H1 (cell line): ENCODE results near the gene ANKIB1. TPM values are rescaled to one million over a fixed set of nuclear protein-coding genes. Genes with fewer than 3 reads are reported as not detected.

Experiments used
- CTCF ChIA-PET: fragments of 300-600 bp; sonication (Branson Sonifier 250); formaldehyde crosslinking; loops from one replicate; lab custom pipeline; 2021; ENCODE audit not compliant: partially characterized antibody; lab: Charles Lee
- POLR2A ChIA-PET: fragments of 300-600 bp; sonication (Branson Sonifier 250); formaldehyde crosslinking; loops from one replicate; lab custom pipeline; 2021; ENCODE audit warnings: inconsistent platforms; ENCODE audit not compliant: partially characterized antibody; lab: Charles Lee
- DNase-seq, 2 experiments: peaks; one replicate each; pipeline versions ENCODE4 v3.0.0 to v3.0.0-alpha.2; 2010 to 2022; ENCODE audit warnings: low spot score in 2 of 2, low read depth in 1 of 2, mixed read lengths in 1 of 2
- FAIRE-seq: peaks from 2 replicates; lab custom pipeline; 2011; peaks lifted over from hg19 to GRCh38; lab: Jason Lieb, UNC
- H2AFZ ChIP-seq: 2 replicates; pipeline ENCODE4 v1.8.1; 2012; ENCODE audit warnings: low read length, inconsistent platforms
- H2AK5ac ChIP-seq: 2 replicates; pipeline ENCODE4 v1.6.1; 2013; ENCODE audit warnings: low read depth, low read length
- H2BK120ac ChIP-seq: replicated peaks from 2 replicates; pipeline ENCODE3; 2013; ENCODE audit warnings: low read depth, low read length, inconsistent platforms
- H2BK12ac ChIP-seq: 2 replicates; pipeline ENCODE4 v1.6.1; 2013; ENCODE audit warnings: low read depth, low read length
- H2BK15ac ChIP-seq: 2 replicates; pipeline ENCODE4 v1.6.1; 2013; ENCODE audit warnings: low read length
- H2BK20ac ChIP-seq: 2 replicates; pipeline ENCODE4 v1.6.1; 2013; ENCODE audit warnings: low read length
- H2BK5ac ChIP-seq: 2 replicates; pipeline ENCODE4 v1.6.1; 2013; ENCODE audit warnings: low read depth, low read length
- H3K14ac ChIP-seq: 2 replicates; pipeline ENCODE4 v1.6.1; 2013; ENCODE audit warnings: inconsistent platforms; ENCODE audit not compliant: insufficient read length
- H3K18ac ChIP-seq: 2 replicates; pipeline ENCODE4 v1.6.1; 2013; ENCODE audit warnings: low read length; ENCODE audit errors: extremely low read depth
- H3K23ac ChIP-seq: 2 replicates; pipeline ENCODE4 v1.6.1; 2013; ENCODE audit warnings: inconsistent platforms; ENCODE audit not compliant: insufficient read length
- H3K23me2 ChIP-seq: 2 replicates; pipeline ENCODE4 v1.6.1; 2013; ENCODE audit warnings: low read depth, low read length
- H3K27ac ChIP-seq: 2 replicates; pipeline ENCODE4 v1.6.1; 2011; ENCODE audit warnings: low read depth, low read length, inconsistent platforms
- H3K27me3 ChIP-seq, 4 experiments: replicated peaks in 1 of 4; 1 replicate in 1 of 4; 2 replicates in 3 of 4; pipeline versions ENCODE4 v1.6.1 to v1.8.1; 2011 to 2013; ENCODE audit warnings: low read length in 3 of 4, mild to moderate bottlenecking in 3 of 4, inconsistent platforms in 2 of 4, mixed read lengths in 2 of 4, moderate library complexity in 1 of 4; ENCODE audit not compliant: control insufficient read depth in 3 of 4, insufficient read depth in 3 of 4; ENCODE audit errors: extremely low read depth in 1 of 4
- H3K36me3 ChIP-seq, 4 experiments: 2 replicates each; pipeline versions ENCODE4 v1.6.1 to v1.8.1; 2011 to 2013; ENCODE audit warnings: mild to moderate bottlenecking in 4 of 4, low read length in 3 of 4, moderate library complexity in 2 of 4, control low read depth in 1 of 4, inconsistent platforms in 1 of 4; ENCODE audit not compliant: insufficient read depth in 4 of 4, control insufficient read depth in 2 of 4
- H3K4ac ChIP-seq: replicated peaks from 2 replicates; pipeline ENCODE3; 2013; ENCODE audit warnings: low read length, low read depth, mixed read lengths, inconsistent platforms; ENCODE audit not compliant: insufficient read length
- H3K4me1 ChIP-seq, 4 experiments: replicated peaks in 1 of 4; 1 replicate in 1 of 4; 2 replicates in 3 of 4; pipeline versions ENCODE4 v1.6.1 to v1.8.1; 2011 to 2013; ENCODE audit warnings: low read length in 3 of 4, inconsistent platforms in 2 of 4, mixed read lengths in 1 of 4; ENCODE audit not compliant: insufficient read depth in 4 of 4, control insufficient read depth in 3 of 4
- H3K4me2 ChIP-seq, 2 experiments: 2 replicates each; pipeline versions ENCODE4 v1.6.1 to v1.8.1; 2011 to 2013; ENCODE audit warnings: low read depth in 2 of 2, low read length in 2 of 2, control low read depth in 1 of 2, inconsistent platforms in 1 of 2, mild to moderate bottlenecking in 1 of 2; ENCODE audit not compliant: insufficient read depth in 1 of 2
- H3K4me3 ChIP-seq, 4 experiments: fragments of 200-600, 300-600 bp in 1 of 4; sonication (generic), shearing (Covaris generic), sonication (Bioruptor Twin) in 1 of 4; 2 replicates each; pipeline versions ENCODE4 v1.5.1 to v1.8.1; 2011 to 2016; ENCODE audit warnings: low read length in 4 of 4, low read depth in 3 of 4, control low read depth in 2 of 4, inconsistent platforms in 2 of 4, mild to moderate bottlenecking in 2 of 4, mixed read lengths in 1 of 4, moderate library complexity in 1 of 4; ENCODE audit not compliant: insufficient read depth in 2 of 4; ENCODE audit errors: extremely low read depth in 1 of 4
- H3K56ac ChIP-seq: replicated peaks from 2 replicates; pipeline ENCODE3; 2013; ENCODE audit warnings: low read depth, mild to moderate bottlenecking, mixed read lengths, low read length, inconsistent platforms; ENCODE audit not compliant: insufficient read length
- H3K79me1 ChIP-seq: 2 replicates; pipeline ENCODE4 v1.6.1; 2013; ENCODE audit warnings: low read depth, low read length, control low read depth
- H3K79me2 ChIP-seq, 2 experiments: 2 replicates each; pipeline versions ENCODE4 v1.6.1 to v1.8.1; 2012 to 2013; ENCODE audit warnings: low read length in 2 of 2, mild to moderate bottlenecking in 2 of 2, inconsistent platforms in 1 of 2; ENCODE audit not compliant: insufficient read depth in 2 of 2, control insufficient read depth in 1 of 2
- H3K9ac ChIP-seq, 4 experiments: replicated peaks in 1 of 4; 1 replicate in 1 of 4; 2 replicates in 3 of 4; pipeline versions ENCODE4 v1.6.1 to v1.8.1; 2011 to 2013; ENCODE audit warnings: low read depth in 3 of 4, low read length in 3 of 4, control low read depth in 2 of 4, mild to moderate bottlenecking in 2 of 4, moderate library complexity in 2 of 4, inconsistent platforms in 1 of 4; ENCODE audit errors: extremely low read depth in 1 of 4
- H3K9me3 ChIP-seq, 2 experiments: 2 replicates each; pipeline versions ENCODE4 v1.6.1 to v1.8.1; 2012 to 2013; ENCODE audit warnings: mild to moderate bottlenecking in 2 of 2, moderate library complexity in 2 of 2, control low read depth in 1 of 2, inconsistent platforms in 1 of 2, low read depth in 1 of 2, low read length in 1 of 2, mixed read lengths in 1 of 2; ENCODE audit not compliant: insufficient read depth in 2 of 2
- H4K20me1 ChIP-seq, 2 experiments: replicated peaks in 1 of 2; 2 replicates each; pipeline versions ENCODE3 to v1.8.1; 2011 to 2013; ENCODE audit warnings: inconsistent platforms in 2 of 2, low read length in 2 of 2, mild to moderate bottlenecking in 1 of 2; ENCODE audit not compliant: insufficient read depth in 2 of 2, control insufficient read depth in 1 of 2
- H4K5ac ChIP-seq: 2 replicates; pipeline ENCODE4 v1.6.1; 2013; ENCODE audit warnings: low read length, low read depth, mixed read lengths, inconsistent platforms; ENCODE audit not compliant: insufficient read length
- H4K8ac ChIP-seq: 2 replicates; pipeline ENCODE4 v1.8.0; 2013; ENCODE audit warnings: mild to moderate bottlenecking, moderate library complexity, low read length, inconsistent platforms; ENCODE audit not compliant: insufficient read depth; ENCODE audit errors: extremely low read depth
- H4K91ac ChIP-seq: replicated peaks from 2 replicates; pipeline ENCODE3; 2013; ENCODE audit warnings: low read length, mixed read lengths, inconsistent platforms; ENCODE audit not compliant: insufficient read length
- CBX8 ChIP-seq: fragments of 300-800, 300-1000 bp; sonication (generic); IDR thresholded peaks from 2 replicates; pipeline ENCODE4 v1.7.1; 2016; ENCODE audit warnings: low read depth, low read length, borderline replicate concordance
- CHD2 ChIP-seq: IDR thresholded peaks from 2 replicates; pipeline ENCODE4 v1.6.1; 2012; ENCODE audit warnings: low read length, improper control_type of control experiment
- EGR1 ChIP-seq: IDR thresholded peaks from 2 replicates; pipeline ENCODE4 v1.6.1; 2011; ENCODE audit warnings: low read depth, low read length, borderline replicate concordance
- POLR2A ChIP-seq, 2 experiments: IDR thresholded peaks; 1 replicate in 1 of 2; 2 replicates in 1 of 2; pipeline ENCODE4 v1.6.1; 2011; ENCODE audit warnings: low read depth in 2 of 2, low read length in 2 of 2, mild to moderate bottlenecking in 2 of 2; ENCODE audit errors: control extremely low read depth in 1 of 2
- RAD21 ChIP-seq, 2 experiments: IDR thresholded peaks in 1 of 2; conservative IDR thresholded peaks in 1 of 2; 2 replicates each; pipeline ENCODE4 v1.6.1; 2011; ENCODE audit warnings: low read depth in 2 of 2, low read length in 2 of 2, improper control_type of control experiment in 1 of 2, inconsistent platforms in 1 of 2, mild to moderate bottlenecking in 1 of 2, moderate library complexity in 1 of 2
- RFX5 ChIP-seq: IDR thresholded peaks from 2 replicates; pipeline ENCODE4 v1.6.1; 2011; ENCODE audit warnings: low read depth, low read length, improper control_type of control experiment, borderline replicate concordance
- RNF2 ChIP-seq: fragments of 200-900, 300-1000 bp; sonication (generic); IDR thresholded peaks from 2 replicates; pipeline ENCODE4 v1.7.1; 2016; ENCODE audit warnings: borderline replicate concordance, low read depth, mild to moderate bottlenecking, antibody characterized with exemption, low read length; ENCODE audit not compliant: poor library complexity, severe bottlenecking; ENCODE audit errors: missing control alignments
- SP2 ChIP-seq: IDR thresholded peaks from 2 replicates; pipeline ENCODE4 v1.6.1; 2012; ENCODE audit warnings: mild to moderate bottlenecking, low read length, inconsistent platforms
- SP4 ChIP-seq: IDR thresholded peaks from 2 replicates; pipeline ENCODE4 v1.6.1; 2012; ENCODE audit warnings: low read length, inconsistent platforms
- SUZ12 ChIP-seq: fragments of 200-600 bp; sonication (generic); IDR thresholded peaks from 2 replicates; pipeline ENCODE4 v1.6.1; 2012; ENCODE audit warnings: mild to moderate bottlenecking, inconsistent platforms, low read length, moderate library complexity, mixed read lengths
- YY1 ChIP-seq: IDR thresholded peaks from 2 replicates; pipeline ENCODE4 v1.6.1; 2011; ENCODE audit warnings: low read depth, mild to moderate bottlenecking, low read length
- ZNF274 ChIP-seq: IDR thresholded peaks from 2 replicates; pipeline ENCODE4 v1.7.0; 2012; ENCODE audit warnings: low read length, borderline replicate concordance; ENCODE audit errors: extremely low read depth
- WGBS, 2 experiments: shearing (Covaris generic) in 1 of 2; methylation state at CpG; one replicate each; pipeline versions ENCODE4 v1.1.6 to v1.1.7; 2013 to 2015; ENCODE audit warnings: low lambda C conversion rate in 2 of 2, mixed read lengths in 2 of 2, inconsistent platforms in 1 of 2, low coverage in 1 of 2, missing lambda C conversion rate in 1 of 2; ENCODE audit not compliant: insufficient replicate concordance in 2 of 2, insufficient coverage in 1 of 2, insufficient read length in 1 of 2; ENCODE audit errors: extremely low coverage in 1 of 2, missing lambda C conversion rate in 1 of 2; 5-methylcytosine and 5-hydroxymethylcytosine counted together
- polyA plus RNA-seq, 7 experiments: library from polyadenylated mRNA; depleted of rRNA in 3 of 7; stranded (reverse) in 5 of 7; unstranded in 2 of 7; fragments of >200 nt in 5 of 7; fragments of 200-250 nt in 2 of 7; gene quantifications; 1 replicate in 5 of 7; 2 replicates in 1 of 7; 4 replicates in 1 of 7; pipeline versions ENCODE4 v1.2.1 to v1.2.3, GENCODE V29; 2011 to 2013; ENCODE audit warnings: missing spikeins in 2 of 7, mixed read lengths in 2 of 7
- total RNA-seq: library from RNA; stranded (reverse); fragmentation: NEBNext Ultra II Directional; extraction: Animal tissue kit (Norgen Biotek cat#: 25700); gene quantifications from 2 replicates; pipeline ENCODE4 v1.2.1, GENCODE V29; 2021
- TF ChIP-seq, protein P1 (sequence below): IDR thresholded peaks from 2 replicates; pipeline ENCODE4 v1.6.1; 2012; ENCODE audit warnings: inconsistent platforms

Gene ANKIB1
- total and polyA plus RNA-seq, 2 of the 8 experiments (the other 6 are each of a cell fraction or from before 2014, with no cell fraction given): 19.2 to 43.0 TPM

GRCh38 chr7:92206672-92207071 lies 39.1 kb upstream of the ANKIB1 start:
- no peak overlapping the region for H3K9ac ChIP-seq
- no peak for TF ChIP-seq CBX8
- TF ChIP-seq CHD2: no peak
- no peak for TF ChIP-seq YY1
- TF ChIP-seq POLR2A (IDR thresholded peaks at IDR 0.05; ENCODE audit: control extremely low read depth in 1 of 2, low read depth in 2 of 2, low read length in 2 of 2): no peak
- TF ChIP-seq RFX5: no peak
- no peak for TF ChIP-seq SP4
- TF ChIP-seq RAD21 (IDR thresholded peaks at IDR 0.05 in 1 of 2, conservative IDR thresholded peaks at IDR 0.05 in 1 of 2; ENCODE audit: low read depth in 2 of 2, low read length in 2 of 2): no peak
- TF ChIP-seq SP2: no peak
- no peak for TF ChIP-seq ZNF274
- no peak for TF ChIP-seq SUZ12
- no peak for TF ChIP-seq EGR1
- TF ChIP-seq, protein P1, sequence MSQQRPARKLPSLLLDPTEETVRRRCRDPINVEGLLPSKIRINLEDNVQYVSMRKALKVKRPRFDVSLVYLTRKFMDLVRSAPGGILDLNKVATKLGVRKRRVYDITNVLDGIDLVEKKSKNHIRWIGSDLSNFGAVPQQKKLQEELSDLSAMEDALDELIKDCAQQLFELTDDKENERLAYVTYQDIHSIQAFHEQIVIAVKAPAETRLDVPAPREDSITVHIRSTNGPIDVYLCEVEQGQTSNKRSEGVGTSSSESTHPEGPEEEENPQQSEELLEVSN: no peak
- no peak for TF ChIP-seq RNF2
- POLR2A ChIA-PET: interaction anchor here (1.2 kb wide), 1 partner anchor 18 kb away, joined by 3 read pairs; no protein-coding TSS in a partner anchor
- no peak overlapping the region for H4K8ac ChIP-seq
- H3K23ac ChIP-seq: no peak overlapping the region
- FAIRE-seq (no peak), DNase-seq (no peak)
- H3K23me2 ChIP-seq: no peaks in the 10 kb centered on the region
- H2BK20ac ChIP-seq: no peak overlapping the region
- H3K56ac ChIP-seq: no peak overlapping the region
- no peak overlapping the region for H3K4ac ChIP-seq
- H4K5ac ChIP-seq: no peak overlapping the region
- no peaks in the 10 kb centered on the region for H3K79me1 ChIP-seq
- H3K4me1 ChIP-seq: no peaks in the 10 kb centered on the region
- no peak overlapping the region for H3K4me2 ChIP-seq
- H3K36me3 ChIP-seq: peaks cover 2 to 19% (median 7%) of the 10 kb centered on the region in 4 experiments; a peak in 6 of 8 replicates
- no peak overlapping the region for H2BK12ac ChIP-seq
- no peak overlapping the region for H3K4me3 ChIP-seq
- H2AFZ ChIP-seq: no peak overlapping the region
- no peaks in the 10 kb centered on the region for H3K9me3 ChIP-seq
- WGBS, 2 experiments: 100% methylated on average over 1 of the region's 1 CpG; no CpG with 5 or more reads in 1 of the 2 experiments
- no peak overlapping the region for H3K27ac ChIP-seq
- CTCF ChIA-PET: interaction anchor here (0.6 to 1.6 kb wide), 4 partner anchors 10 to 254 kb away, joined by 3 to 6 read pairs (median 4); no protein-coding TSS in a partner anchor
- no peak overlapping the region for H3K14ac ChIP-seq
- no peak overlapping the region for H3K18ac ChIP-seq
- H3K79me2 ChIP-seq: no peaks in the 10 kb centered on the region
- H2BK5ac ChIP-seq: no peak overlapping the region
- no peak overlapping the region for H2BK15ac ChIP-seq
- no peaks in the 10 kb centered on the region for H4K20me1 ChIP-seq
- H2AK5ac ChIP-seq: no peak overlapping the region
- no peaks in the 10 kb centered on the region for H3K27me3 ChIP-seq
- no peak overlapping the region for H2BK120ac ChIP-seq
- H4K91ac ChIP-seq: no peak overlapping the region
